GM23338 (cell line): ENCODE measurements around the gene BCAS3. TPM values are rescaled to one million over a fixed set of nuclear protein-coding genes. Genes with fewer than 3 reads are reported as not detected.

Experiments used
- ATAC-seq: fragments of 200-7000 bp; cut with Tn5 transposase; 3 replicates; pipeline ENCODE4 v1.9.1; 2020
- DNase-seq: peaks from one replicate; pipeline ENCODE4 v3.0.0-alpha.2; 2015; ENCODE audit warnings: low spot score
- H2AFZ ChIP-seq: fragments of 200-600 bp; sonication (generic); 2 replicates; pipeline ENCODE4 v1.8.0; 2016; ENCODE audit warnings: antibody characterized with exemption, mild to moderate bottlenecking, moderate library complexity
- H3F3A ChIP-seq: fragments of 200-600 bp; sonication (generic); replicated peaks from 2 replicates; pipeline ENCODE4 v1.8.0; 2017; ENCODE audit warnings: antibody characterized with exemption, mixed run types, low read depth
- H3K27ac ChIP-seq: fragments of 200-600 bp; sonication (generic); 2 replicates; pipeline ENCODE4 v1.6.1; 2016; ENCODE audit warnings: low read depth
- H3K27me3 ChIP-seq: fragments of 200-600 bp; sonication (generic); 2 replicates; pipeline ENCODE4 v1.8.0; 2016; ENCODE audit warnings: mild to moderate bottlenecking, mixed run types, moderate library complexity; ENCODE audit not compliant: insufficient read depth
- H3K36me3 ChIP-seq: fragments of 200-600 bp; sonication (generic); 2 replicates; pipeline ENCODE4 v1.8.0; 2016; ENCODE audit warnings: mild to moderate bottlenecking; ENCODE audit not compliant: insufficient read depth
- H3K4me1 ChIP-seq: fragments of 200-600 bp; sonication (generic); 2 replicates; pipeline ENCODE4 v1.8.0; 2016; ENCODE audit warnings: mild to moderate bottlenecking, moderate library complexity; ENCODE audit not compliant: insufficient read depth
- H3K4me2 ChIP-seq: fragments of 200-600 bp; sonication (generic); 2 replicates; pipeline ENCODE4 v1.7.1; 2017; ENCODE audit warnings: mixed run types
- H3K4me3 ChIP-seq: fragments of 200-600 bp; sonication (generic); 2 replicates; pipeline ENCODE4 v1.6.1; 2016; ENCODE audit warnings: mixed run types
- H3K79me2 ChIP-seq: fragments of 200-600 bp; sonication (generic); replicated peaks from 2 replicates; pipeline ENCODE4 v1.8.0; 2017; ENCODE audit warnings: mild to moderate bottlenecking; ENCODE audit not compliant: insufficient read depth
- H3K9me2 ChIP-seq: fragments of 200-600 bp; sonication (generic); 2 replicates; pipeline ENCODE4 v1.8.0; 2017; ENCODE audit not compliant: insufficient read depth
- H4K20me1 ChIP-seq: fragments of 200-600 bp; sonication (generic); replicated peaks from 2 replicates; pipeline ENCODE4 v1.8.0; 2017; ENCODE audit warnings: mild to moderate bottlenecking; ENCODE audit not compliant: insufficient read depth
- H3K27ac Mint-ChIP-seq: 2 replicates; pipeline ENCODE4 v1.8.0; 2020; ENCODE audit warnings: inconsistent platforms, mild to moderate bottlenecking, moderate library complexity, mixed read lengths
- H3K27me3 Mint-ChIP-seq: 3 replicates; pipeline ENCODE4 v1.8.0; 2022; ENCODE audit warnings: low read depth, mild to moderate bottlenecking, moderate library complexity, mixed read lengths, inconsistent platforms; ENCODE audit not compliant: insufficient read depth, poor library complexity
- H3K36me3 Mint-ChIP-seq: 3 replicates; pipeline ENCODE4 v1.8.0; 2021; ENCODE audit warnings: low read depth, mild to moderate bottlenecking, inconsistent platforms, moderate library complexity, mixed read lengths
- H3K4me1 Mint-ChIP-seq: 3 replicates; pipeline ENCODE4 v1.8.0; 2020; ENCODE audit warnings: mild to moderate bottlenecking, inconsistent platforms, mixed read lengths
- H3K4me3 Mint-ChIP-seq: 3 replicates; pipeline ENCODE4 v1.8.0; 2021; ENCODE audit warnings: moderate library complexity, mild to moderate bottlenecking, inconsistent platforms, mixed read lengths
- H3K9me3 Mint-ChIP-seq: 3 replicates; pipeline ENCODE4 v1.8.0; 2020; ENCODE audit warnings: moderate library complexity, mild to moderate bottlenecking, inconsistent platforms, mixed read lengths
- CREB1 ChIP-seq: fragments of 250-450 bp; sonication (Bioruptor Pico); IDR thresholded peaks from 2 replicates; pipeline ENCODE4 v1.5.0; 2020; ENCODE audit warnings: low read depth, mild to moderate bottlenecking, moderate library complexity
- EZH2 ChIP-seq: fragments of 200-600 bp; sonication (generic); IDR thresholded peaks from one replicate; pipeline ENCODE4 v1.8.0; 2017; ENCODE audit warnings: antibody characterized with exemption, mild to moderate bottlenecking, low read depth; ENCODE audit not compliant: unreplicated experiment
- EZH2phosphoT487 ChIP-seq: fragments of 200-600 bp; sonication (generic); IDR thresholded peaks from one replicate; pipeline ENCODE4 v1.8.1; 2018; ENCODE audit warnings: antibody characterized with exemption; ENCODE audit not compliant: unreplicated experiment
- JUNB ChIP-seq: IDR thresholded peaks from one replicate; pipeline ENCODE4 v1.6.1; 2016; ENCODE audit warnings: antibody characterized with exemption; ENCODE audit not compliant: unreplicated experiment
- NANOG ChIP-seq: IDR thresholded peaks from 2 replicates; pipeline ENCODE4 v1.6.1; 2016; ENCODE audit warnings: antibody characterized with exemption, borderline replicate concordance
- POLR2AphosphoS5 ChIP-seq: IDR thresholded peaks from 2 replicates; pipeline ENCODE4 v1.6.1; 2016; ENCODE audit warnings: antibody characterized with exemption, low read depth
- REST ChIP-seq: IDR thresholded peaks from one replicate; pipeline ENCODE4 v1.6.1; 2018; ENCODE audit warnings: antibody characterized with exemption; ENCODE audit not compliant: unreplicated experiment
- STAT1 ChIP-seq: IDR thresholded peaks from one replicate; pipeline ENCODE4 v1.6.1; 2016; ENCODE audit warnings: antibody characterized with exemption; ENCODE audit not compliant: unreplicated experiment
- ZNF114 ChIP-seq: fragments of 250-450 bp; sonication (Bioruptor Pico); IDR thresholded peaks from 2 replicates; pipeline ENCODE4 v1.5.0; 2020; ENCODE audit warnings: mild to moderate bottlenecking, moderate library complexity
- ZNF331 ChIP-seq: fragments of 250-450 bp; sonication (Bioruptor Pico); IDR thresholded peaks from 2 replicates; pipeline ENCODE4 v1.5.0; 2020; ENCODE audit warnings: low read depth, mild to moderate bottlenecking, moderate library complexity
- ZNF462 ChIP-seq: fragments of 250-450 bp; sonication (Bioruptor Pico); IDR thresholded peaks from 2 replicates; pipeline ENCODE4 v1.5.0; 2020; ENCODE audit warnings: mild to moderate bottlenecking, moderate library complexity
- polyA plus RNA-seq: library from polyadenylated mRNA; unstranded; fragments of >200 nt; fragmentation: Nextera tagmentation; extraction: Ambion mirVana; gene quantifications from 2 replicates; pipeline ENCODE4 v1.2.1, GENCODE V29; 2016
- total RNA-seq: library from RNA; depleted of rRNA; stranded (reverse); fragments of >200 nt; shearing (Covaris generic); gene quantifications from 2 replicates; pipeline ENCODE4 v1.2.3, GENCODE V29; 2014

The BCAS3 gene
- total and polyA plus RNA-seq, 2 experiments from 2014 or later: 8.2 to 28.0 TPM

- no peak for TF ChIP-seq CREB1 (CRISPR knock-in tag)
- TF ChIP-seq ZNF114 (CRISPR knock-in tag): no peak
- TF ChIP-seq EZH2phosphoT487: no peak
- no peak for TF ChIP-seq ZNF331 (CRISPR knock-in tag)
Measured at GRCh38 chr17:60685437-60685836, 7.8 kb downstream of the BCAS3 start (continued).

GRCh38 chr17:60695960-60696359 is 18.3 kb downstream of the BCAS3 start:
- Histone ChIP-seq H2AFZ (no peak overlapping the region), H3K4me2 (no peak overlapping the region), H3K4me3 (no peak overlapping the region), H3K9me2 (no peaks in the 10 kb centered on the region), H3F3A (no peaks in the 10 kb centered on the region), H3K27ac (no peak overlapping the region), H4K20me1 (no peaks in the 10 kb centered on the region), H3K4me1 (no peaks in the 10 kb centered on the region), H3K36me3 (no peaks in the 10 kb centered on the region), H3K79me2 (no peaks in the 10 kb centered on the region), H3K27me3 (no peaks in the 10 kb centered on the region)
- DNase-seq: no peak
- no peaks in the 10 kb centered on the region for H3K9me3 Mint-ChIP-seq
- no peak overlapping the region for H3K4me3 Mint-ChIP-seq
- TF ChIP-seq POLR2AphosphoS5: no peak
- no peak for ATAC-seq
- H3K4me1 Mint-ChIP-seq: no peaks in the 10 kb centered on the region
- peaks cover 2% of the 10 kb centered on the region for H3K27me3 Mint-ChIP-seq
- no peak overlapping the region for H3K27ac Mint-ChIP-seq
- no peaks in the 10 kb centered on the region for H3K36me3 Mint-ChIP-seq

GRCh38 chr17:60699090-60699489 is 21.4 kb downstream of the BCAS3 start:
- no peaks in the 10 kb centered on the region for H3K36me3 Mint-ChIP-seq
- Histone ChIP-seq H3K27ac (no peak overlapping the region), H3K9me2 (no peaks in the 10 kb centered on the region), H3F3A (no peaks in the 10 kb centered on the region), H3K27me3 (no peaks in the 10 kb centered on the region), H3K4me1 (no peaks in the 10 kb centered on the region), H3K4me2 (no peak overlapping the region), H4K20me1 (no peaks in the 10 kb centered on the region), H3K79me2 (no peaks in the 10 kb centered on the region), H3K36me3 (no peaks in the 10 kb centered on the region), H3K4me3 (no peak overlapping the region), H2AFZ (no peak overlapping the region)
- peaks cover 4% of the 10 kb centered on the region for H3K27me3 Mint-ChIP-seq
- H3K9me3 Mint-ChIP-seq: no peaks in the 10 kb centered on the region
- DNase-seq (no peak), ATAC-seq (no peak)
- no peaks in the 10 kb centered on the region for H3K4me1 Mint-ChIP-seq
- no peak overlapping the region for H3K4me3 Mint-ChIP-seq
- no peak overlapping the region for H3K27ac Mint-ChIP-seq
- TF ChIP-seq ZNF114 (CRISPR knock-in tag): no peak
- no peak for TF ChIP-seq ZNF331 (CRISPR knock-in tag)
- TF ChIP-seq POLR2AphosphoS5: no peak
- TF ChIP-seq STAT1: no peak
- TF ChIP-seq REST: no peak
- no peak for TF ChIP-seq ZNF462 (CRISPR knock-in tag)
- no peak for TF ChIP-seq EZH2phosphoT487
- TF ChIP-seq JUNB: no peak
- TF ChIP-seq EZH2: no peak
- TF ChIP-seq CREB1 (CRISPR knock-in tag): no peak
- TF ChIP-seq NANOG: no peak
